Hepatocyte (in vitro differentiated cells): ENCODE measurements around the gene ABCA9.

Experiments
- CTCF ChIP-seq: fragments of 200-600 bp; sonication (generic); IDR thresholded peaks from 2 replicates; pipeline ENCODE4 v1.5.1; 2016; ENCODE audit warnings: antibody characterized with exemption, mild to moderate bottlenecking; ENCODE audit not compliant: poor library complexity
- EZH2 ChIP-seq: fragments of 200-600 bp; sonication (generic); IDR thresholded peaks from 2 replicates; pipeline ENCODE4 v1.6.1; 2016; ENCODE audit warnings: antibody characterized with exemption, mild to moderate bottlenecking, borderline replicate concordance
- EZH2phosphoT487 ChIP-seq: fragments of 200-600 bp; sonication (generic); IDR thresholded peaks from one replicate; pipeline ENCODE4 v1.6.1; 2018; ENCODE audit warnings: antibody characterized with exemption, mild to moderate bottlenecking, low read depth, moderate library complexity; ENCODE audit not compliant: unreplicated experiment, severe bottlenecking

- TF ChIP-seq CTCF (no peak), EZH2 (no peak), EZH2phosphoT487 (no peak)
Observed at GRCh38 chr17:69059458-69060175, 1.1 kb downstream of the ABCA9 start.
